HL-60 (cell line): ENCODE measurements around the gene SFI1.
"Not testable (repeated sequence)": the region's sequence is repeated elsewhere in the genome, so short reads cannot be mapped to it uniquely, and the experiment has no call there.

Source experiments
- GABPA ChIP-seq: IDR thresholded peaks from 2 replicates; pipeline ENCODE4 v1.6.1; 2012; ENCODE audit warnings: low read depth
- POLR2AphosphoS5 ChIP-seq: IDR thresholded peaks from 2 replicates; pipeline ENCODE4 v1.6.1; 2012; ENCODE audit warnings: low read depth
- SPI1 ChIP-seq: IDR thresholded peaks from 2 replicates; pipeline ENCODE4 v1.6.1; 2012; ENCODE audit warnings: low read depth, mild to moderate bottlenecking, borderline replicate concordance
- TF ChIP-seq, protein P1 (sequence below): IDR thresholded peaks from one replicate; pipeline ENCODE4 v1.5.1; 2011; ENCODE audit warnings: low read length, control low read depth, inconsistent platforms; ENCODE audit not compliant: insufficient read depth

- TF ChIP-seq, protein P1, sequence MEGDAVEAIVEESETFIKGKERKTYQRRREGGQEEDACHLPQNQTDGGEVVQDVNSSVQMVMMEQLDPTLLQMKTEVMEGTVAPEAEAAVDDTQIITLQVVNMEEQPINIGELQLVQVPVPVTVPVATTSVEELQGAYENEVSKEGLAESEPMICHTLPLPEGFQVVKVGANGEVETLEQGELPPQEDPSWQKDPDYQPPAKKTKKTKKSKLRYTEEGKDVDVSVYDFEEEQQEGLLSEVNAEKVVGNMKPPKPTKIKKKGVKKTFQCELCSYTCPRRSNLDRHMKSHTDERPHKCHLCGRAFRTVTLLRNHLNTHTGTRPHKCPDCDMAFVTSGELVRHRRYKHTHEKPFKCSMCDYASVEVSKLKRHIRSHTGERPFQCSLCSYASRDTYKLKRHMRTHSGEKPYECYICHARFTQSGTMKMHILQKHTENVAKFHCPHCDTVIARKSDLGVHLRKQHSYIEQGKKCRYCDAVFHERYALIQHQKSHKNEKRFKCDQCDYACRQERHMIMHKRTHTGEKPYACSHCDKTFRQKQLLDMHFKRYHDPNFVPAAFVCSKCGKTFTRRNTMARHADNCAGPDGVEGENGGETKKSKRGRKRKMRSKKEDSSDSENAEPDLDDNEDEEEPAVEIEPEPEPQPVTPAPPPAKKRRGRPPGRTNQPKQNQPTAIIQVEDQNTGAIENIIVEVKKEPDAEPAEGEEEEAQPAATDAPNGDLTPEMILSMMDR: not testable (repeated sequence)
- not testable (repeated sequence) for TF ChIP-seq SPI1, POLR2AphosphoS5, GABPA
Observed at GRCh38 chr22:31482470-31482869, 13.9 kb upstream of the SFI1 start.
